Fibroblast of pulmonary artery (primary cell): ENCODE data around the gene USP36.
"Not testable (repeated sequence)": the region's sequence is repeated elsewhere in the genome, so short reads cannot be mapped to it uniquely, and the experiment has no call there.

Source experiments
- DNase-seq: peaks from one replicate; pipeline ENCODE4 v3.0.0-alpha.2; 2010; ENCODE audit warnings: low read depth
- H3K4me3 ChIP-seq: replicated peaks from 2 replicates; pipeline ENCODE4 v1.5.1; 2011; ENCODE audit warnings: low read depth, mild to moderate bottlenecking, control low read depth, low read length, moderate library complexity
- CTCF ChIP-seq: IDR thresholded peaks from 2 replicates; pipeline ENCODE4 v1.5.1; 2011; ENCODE audit warnings: mild to moderate bottlenecking, control low read depth, low read length, inconsistent platforms; ENCODE audit errors: missing control alignments

USP36 gene

DNA sequence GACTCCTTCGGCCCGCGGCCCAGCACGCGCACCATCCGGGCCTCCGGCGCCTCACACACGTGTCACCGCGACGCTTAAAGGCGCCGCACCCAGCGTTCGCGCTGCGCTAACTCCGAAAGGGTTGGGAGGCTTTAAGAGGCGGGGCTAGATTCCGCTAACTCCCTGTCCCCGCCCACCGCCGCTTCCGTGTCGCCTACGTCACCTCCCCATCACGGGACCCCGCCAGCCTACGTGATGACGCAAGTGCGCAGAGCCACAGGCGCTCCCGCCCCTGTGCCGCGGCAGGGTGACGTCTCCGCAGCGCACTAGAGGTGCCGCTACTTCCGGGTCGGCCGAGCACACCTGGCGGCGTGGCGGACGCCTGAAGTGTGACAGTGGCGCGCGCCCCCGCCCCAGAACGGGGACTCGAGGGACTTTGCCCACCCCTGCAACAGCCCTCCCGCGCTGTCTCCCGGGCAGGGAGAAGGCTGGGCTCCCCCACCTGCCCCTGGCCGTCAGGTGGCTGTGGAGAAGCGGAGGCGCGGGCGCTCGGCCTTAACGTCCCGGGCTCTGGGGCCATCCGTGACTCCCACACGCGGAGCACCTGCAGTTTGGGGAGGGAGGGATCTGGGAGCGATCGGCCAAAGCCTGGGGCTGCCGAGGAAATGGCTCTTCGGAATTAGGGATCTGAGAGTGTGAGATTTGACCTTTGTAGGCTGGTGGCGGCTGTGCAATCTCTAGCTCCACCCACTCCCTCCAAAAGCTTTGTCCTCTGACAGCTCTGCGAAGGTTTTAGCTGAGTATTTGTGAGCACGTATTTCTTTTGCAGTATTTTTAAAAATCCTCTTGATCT, at the start of gene USP36:
Gene USP36, minus strand, starts transcription at position 35 of the 832 bp plus-strand sequence. CDS start 4,451 bp downstream, outside the sequence.
- TF ChIP-seq CTCF: no peak
- H3K4me3 ChIP-seq: peak within 1 kb of the TSS; percentile 79
- peak; percentile 100 for DNase-seq

DNA sequence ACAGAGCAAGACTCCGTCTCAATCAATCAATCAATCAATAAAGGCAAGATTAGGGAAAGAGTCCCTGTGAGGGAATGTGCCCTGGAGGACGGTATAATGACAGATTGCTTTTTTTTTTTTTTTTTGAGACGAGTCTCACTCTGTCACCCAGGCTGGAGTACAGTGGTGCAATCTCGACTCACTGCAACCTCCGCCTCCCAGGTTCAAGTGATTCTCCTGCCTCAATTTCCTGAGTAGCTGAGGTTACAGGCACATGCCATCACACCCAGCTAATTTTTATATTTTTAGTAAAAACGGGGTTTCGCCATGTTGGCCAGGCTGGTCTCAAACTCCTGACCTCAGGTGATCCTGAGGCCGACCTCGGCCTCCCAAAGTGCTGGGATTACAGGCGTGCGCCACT, 49.5 kb upstream of the USP36 start:
- H3K4me3 ChIP-seq, DNase-seq: not testable (repeated sequence)

GRCh38 chr17:78889531-78889930, 48.9 kb upstream of the USP36 start:
- no peak overlapping the region for H3K4me3 ChIP-seq
- TF ChIP-seq CTCF: no peak
- DNase-seq: no peak

DNA sequence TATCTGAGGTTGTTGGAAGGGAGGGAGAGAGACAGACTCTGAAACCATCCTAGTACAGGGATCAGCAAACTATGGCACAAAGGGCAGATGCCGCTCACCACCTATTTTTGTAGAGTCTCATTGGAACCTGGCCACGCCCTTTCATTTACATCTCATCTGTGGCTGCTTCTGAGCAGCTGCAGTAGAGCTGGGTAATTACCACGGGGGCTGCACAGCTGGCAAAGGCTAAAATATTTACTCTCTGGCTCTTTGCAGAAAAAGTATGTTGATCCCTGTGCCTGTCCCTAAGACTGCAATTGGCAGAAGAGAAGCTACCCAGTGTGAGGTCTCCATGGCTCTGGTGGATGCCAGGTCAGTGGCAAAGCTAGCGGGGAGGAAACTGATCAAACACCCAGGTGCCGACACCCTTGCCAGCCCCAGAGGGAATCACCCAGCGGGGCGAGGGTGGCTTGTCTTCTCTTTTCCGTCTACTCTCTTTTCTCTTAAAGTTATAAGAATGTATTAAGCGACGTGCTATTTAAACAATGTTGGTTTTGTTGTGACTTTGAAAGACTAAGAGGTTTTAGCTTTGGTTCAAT, 48.4 kb upstream of the USP36 start:
- TF ChIP-seq CTCF: no peak
- H3K4me3 ChIP-seq: no peak overlapping the region

DNA sequence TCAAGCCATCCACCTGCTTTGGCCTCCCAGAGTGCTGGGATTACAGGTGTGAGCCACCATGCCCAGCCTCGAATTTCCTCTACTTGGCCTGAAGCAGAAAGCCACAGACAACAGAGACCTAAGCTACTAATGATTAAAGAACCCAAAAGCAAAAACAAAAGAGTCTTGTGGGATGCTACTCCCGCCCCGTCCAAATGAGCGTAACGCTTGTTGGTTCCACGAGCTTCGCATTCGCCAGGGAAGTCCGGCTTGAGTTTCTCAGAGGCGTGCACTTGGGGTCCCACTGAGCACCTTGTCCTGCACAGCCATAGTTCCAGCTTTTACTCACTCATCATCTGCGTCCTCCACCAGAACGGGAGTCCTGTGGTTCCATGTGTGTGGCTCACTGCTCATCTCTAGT, 46.3 kb upstream of the USP36 start:
- no peak for TF ChIP-seq CTCF
- no peak for DNase-seq
- no peak overlapping the region for H3K4me3 ChIP-seq

More for the DNA sequence above, 48.4 kb upstream of the USP36 start:
- no peak for DNase-seq

GRCh38 chr17:78885956-78886355, 45.3 kb upstream of the USP36 start:
- no peak for TF ChIP-seq CTCF
- H3K4me3 ChIP-seq: no peak overlapping the region
- DNase-seq: no peak

GRCh38 chr17:78884876-78885667, 44.5 kb upstream of the USP36 start:
- DNase-seq: no peak
- no peak for TF ChIP-seq CTCF
- H3K4me3 ChIP-seq: no peak overlapping the region
